SK-N-SH treated with all-trans-retinoic acid at 6 μM for 48 hours (cell line): ENCODE data around the gene MFSD11.

Experiments used
- BACH2 ChIP-seq: fragments of 250-450 bp; sonication (Bioruptor Pico); IDR thresholded peaks from 2 replicates; pipeline ENCODE4 v1.9.0; 2021; ENCODE audit warnings: mild to moderate bottlenecking, borderline replicate concordance
- CSDC2 ChIP-seq: fragments of 250-450 bp; sonication (Bioruptor Pico); IDR thresholded peaks from 2 replicates; pipeline ENCODE4 v1.5.0; 2020; ENCODE audit warnings: mild to moderate bottlenecking, moderate library complexity
- RARB ChIP-seq: fragments of 250-450 bp; sonication (Bioruptor Pico); IDR thresholded peaks from 2 replicates; pipeline ENCODE4 v1.8.0; 2021; ENCODE audit warnings: mild to moderate bottlenecking, moderate library complexity
- ZC3H10 ChIP-seq: fragments of 250-450 bp; sonication (Bioruptor Pico); IDR thresholded peaks from 2 replicates; pipeline ENCODE4 v1.5.1; 2021; ENCODE audit warnings: mild to moderate bottlenecking, moderate library complexity
- ZFP3 ChIP-seq: fragments of 250-450 bp; sonication (Bioruptor Pico); IDR thresholded peaks from 2 replicates; pipeline ENCODE4 v1.5.0; 2020; ENCODE audit warnings: mild to moderate bottlenecking, moderate library complexity
- TF ChIP-seq, protein P1 (sequence below): fragments of 250-450 bp; sonication (Bioruptor Pico); IDR thresholded peaks from 2 replicates; pipeline ENCODE4 v1.8.0; 2020; ENCODE audit warnings: mild to moderate bottlenecking, moderate library complexity, borderline replicate concordance

DNA sequence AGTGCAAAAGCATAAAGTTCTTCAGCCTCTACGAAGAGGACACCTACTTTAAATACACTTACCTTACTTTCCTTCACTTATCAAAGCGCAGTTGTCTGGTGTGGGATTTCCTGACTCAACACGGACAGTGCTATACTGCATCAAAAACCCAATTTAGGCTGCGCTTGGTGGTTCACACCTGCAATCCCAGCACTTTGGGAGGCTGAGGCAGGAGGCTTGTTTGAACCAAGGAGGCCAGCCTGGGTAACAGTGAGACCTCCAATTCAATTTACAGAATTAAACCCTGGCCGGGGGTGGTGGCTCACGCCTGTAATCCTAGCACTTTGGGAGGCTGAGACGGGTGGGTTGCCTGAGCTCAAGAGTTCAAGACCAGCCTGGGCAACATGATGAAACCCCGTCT is 15.6 kb upstream of the MFSD11 start:
- TF ChIP-seq CSDC2 (CRISPR knock-in tag) (no peak), ZC3H10 (CRISPR knock-in tag) (no peak), ZFP3 (CRISPR knock-in tag) (no peak), BACH2 (CRISPR knock-in tag) (no peak), RARB (no peak)
- TF ChIP-seq, protein P1, sequence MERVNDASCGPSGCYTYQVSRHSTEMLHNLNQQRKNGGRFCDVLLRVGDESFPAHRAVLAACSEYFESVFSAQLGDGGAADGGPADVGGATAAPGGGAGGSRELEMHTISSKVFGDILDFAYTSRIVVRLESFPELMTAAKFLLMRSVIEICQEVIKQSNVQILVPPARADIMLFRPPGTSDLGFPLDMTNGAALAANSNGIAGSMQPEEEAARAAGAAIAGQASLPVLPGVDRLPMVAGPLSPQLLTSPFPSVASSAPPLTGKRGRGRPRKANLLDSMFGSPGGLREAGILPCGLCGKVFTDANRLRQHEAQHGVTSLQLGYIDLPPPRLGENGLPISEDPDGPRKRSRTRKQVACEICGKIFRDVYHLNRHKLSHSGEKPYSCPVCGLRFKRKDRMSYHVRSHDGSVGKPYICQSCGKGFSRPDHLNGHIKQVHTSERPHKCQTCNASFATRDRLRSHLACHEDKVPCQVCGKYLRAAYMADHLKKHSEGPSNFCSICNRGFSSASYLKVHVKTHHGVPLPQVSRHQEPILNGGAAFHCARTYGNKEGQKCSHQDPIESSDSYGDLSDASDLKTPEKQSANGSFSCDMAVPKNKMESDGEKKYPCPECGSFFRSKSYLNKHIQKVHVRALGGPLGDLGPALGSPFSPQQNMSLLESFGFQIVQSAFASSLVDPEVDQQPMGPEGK (CRISPR knock-in tag): no peak
